SK-N-SH (cell line): ENCODE results near the gene NTN5. TPM values are rescaled to one million over a fixed set of nuclear protein-coding genes. Genes with fewer than 3 reads are reported as not detected.

Experiments used
- CTCF ChIA-PET: fragments of 300-600, 350-600 bp; formaldehyde crosslinking; extraction: SDS; loops from one replicate; lab custom pipeline; 2021; lab: Yijun Ruan, JAX
- POLR2A ChIA-PET: fragments of 350-600 bp; sonication (Branson Sonifier 250); formaldehyde crosslinking; extraction: SDS; loops from one replicate; lab custom pipeline; 2020; ENCODE audit warnings: antibody characterized with exemption, inconsistent platforms; lab: Yijun Ruan, JAX
- DNase-seq: peaks from one replicate; pipeline ENCODE4 v3.0.0; 2012
- H2AFZ ChIP-seq: fragments of 200-600 bp; sonication (generic); 2 replicates; pipeline ENCODE4 v1.8.1; 2016; ENCODE audit warnings: antibody characterized with exemption, mild to moderate bottlenecking, low read depth
- H3F3A ChIP-seq: fragments of 200-600 bp; sonication (generic); replicated peaks from 2 replicates; pipeline ENCODE3; 2016; ENCODE audit warnings: antibody characterized with exemption, mild to moderate bottlenecking; ENCODE audit not compliant: insufficient read depth
- H3K27ac ChIP-seq, 2 experiments: fragments of 200-500 bp in 1 of 2; fragments of 200-600 bp in 1 of 2; sonication (Bioruptor generic) in 1 of 2; sonication (generic), shearing (Covaris generic) in 1 of 2; 2 replicates each; pipeline versions ENCODE4 v1.5.1 to v1.6.1; 2014 to 2016; ENCODE audit warnings: low read depth in 2 of 2, inconsistent platforms in 1 of 2, low read length in 1 of 2, mild to moderate bottlenecking in 1 of 2, mixed read lengths in 1 of 2
- H3K27me3 ChIP-seq: fragments of 200-600 bp; sonication (generic), shearing (Covaris generic); 2 replicates; pipeline ENCODE4 v1.6.1; 2016; ENCODE audit warnings: mixed run types; ENCODE audit not compliant: insufficient read depth
- H3K36me3 ChIP-seq, 2 experiments: fragments of 200-500 bp in 1 of 2; fragments of 200-600 bp in 1 of 2; sonication (Bioruptor generic) in 1 of 2; sonication (generic) in 1 of 2; replicated peaks in 1 of 2; 2 replicates each; pipeline versions ENCODE3 to v1.5.1; 2014 to 2016; ENCODE audit warnings: low read length in 1 of 2, mild to moderate bottlenecking in 1 of 2; ENCODE audit not compliant: insufficient read depth in 2 of 2, control insufficient read depth in 1 of 2
- H3K4me1 ChIP-seq, 2 experiments: fragments of 200-500 bp in 1 of 2; fragments of 200-600 bp in 1 of 2; sonication (Bioruptor generic) in 1 of 2; sonication (generic), shearing (Covaris generic) in 1 of 2; 2 replicates each; pipeline versions ENCODE4 v1.5.1 to v1.6.1; 2014 to 2016; ENCODE audit warnings: low read depth in 1 of 2, low read length in 1 of 2, mixed run types in 1 of 2; ENCODE audit not compliant: insufficient read depth in 2 of 2, control insufficient read depth in 1 of 2
- H3K4me2 ChIP-seq: fragments of 200-600 bp; sonication (generic), shearing (Covaris generic); 2 replicates; pipeline ENCODE4 v1.6.1; 2017; ENCODE audit warnings: mixed run types
- H3K4me3 ChIP-seq, 2 experiments: fragments of 200-500 bp in 1 of 2; fragments of 200-600 bp in 1 of 2; sonication (Bioruptor generic) in 1 of 2; sonication (generic), shearing (Covaris generic) in 1 of 2; 2 replicates each; pipeline versions ENCODE4 v1.5.1 to v1.8.1; 2014 to 2016; ENCODE audit warnings: low read depth in 2 of 2, inconsistent platforms in 1 of 2, low read length in 1 of 2, mild to moderate bottlenecking in 1 of 2, mixed read lengths in 1 of 2, moderate library complexity in 1 of 2
- H3K79me2 ChIP-seq: fragments of 200-600 bp; sonication (generic); 2 replicates; pipeline ENCODE4 v1.8.1; 2017; ENCODE audit warnings: mild to moderate bottlenecking; ENCODE audit not compliant: insufficient read depth
- H3K9ac ChIP-seq: fragments of 200-600 bp; sonication (generic); 2 replicates; pipeline ENCODE4 v1.6.1; 2017; ENCODE audit warnings: mixed run types
- H3K9me2 ChIP-seq: fragments of 200-600 bp; sonication (generic); 2 replicates; pipeline ENCODE4 v1.6.1; 2017; ENCODE audit warnings: mixed run types
- H3K9me3 ChIP-seq: fragments of 200-600 bp; sonication (generic); 2 replicates; pipeline ENCODE4 v1.6.1; 2017; ENCODE audit warnings: mixed run types, mild to moderate bottlenecking, moderate library complexity
- H4K20me1 ChIP-seq: fragments of 200-600 bp; sonication (generic); 2 replicates; pipeline ENCODE4 v1.6.1; 2017; ENCODE audit warnings: mild to moderate bottlenecking, mixed run types; ENCODE audit not compliant: insufficient read depth
- EZH2phosphoT487 ChIP-seq: fragments of 200-600 bp; sonication (generic); IDR thresholded peaks from 2 replicates; pipeline ENCODE4 v1.6.1; 2017; ENCODE audit warnings: low read depth, mixed run types, mild to moderate bottlenecking, antibody characterized with exemption, moderate library complexity, borderline replicate concordance
- FOSL2 ChIP-seq: IDR thresholded peaks from 2 replicates; pipeline ENCODE4 v1.4.0; 2012; ENCODE audit warnings: low read depth, mild to moderate bottlenecking, moderate library complexity, borderline replicate concordance
- FOXJ3 ChIP-seq: sonication (generic); formaldehyde crosslinking; IDR thresholded peaks from 2 replicates; pipeline ENCODE4 v1.5.1; 2020; ENCODE audit warnings: mild to moderate bottlenecking, missing genetic modification reagents
- GATA2 ChIP-seq: sonication (generic); formaldehyde crosslinking; IDR thresholded peaks from 2 replicates; pipeline ENCODE4 v1.5.0; 2020; ENCODE audit warnings: mild to moderate bottlenecking, missing genetic modification reagents
- IRF3 ChIP-seq: fragments of 150-350 bp; IDR thresholded peaks from 2 replicates; pipeline ENCODE4 v1.6.1; 2016; ENCODE audit warnings: mild to moderate bottlenecking, low read depth, low read length
- JUND ChIP-seq: IDR thresholded peaks from 2 replicates; pipeline ENCODE4 v1.4.0; 2012
- MXI1 ChIP-seq: IDR thresholded peaks from 2 replicates; pipeline ENCODE4 v1.6.1; 2012; ENCODE audit warnings: mild to moderate bottlenecking, low read depth, low read length, improper control_type of control experiment
- NFIC ChIP-seq: IDR thresholded peaks from 2 replicates; pipeline ENCODE4 v1.4.0; 2012; ENCODE audit warnings: borderline replicate concordance
- RCOR1 ChIP-seq: fragments of 150-350 bp; IDR thresholded peaks from 2 replicates; pipeline ENCODE4 v1.6.1; 2017; ENCODE audit warnings: antibody characterized with exemption, low read length
- RXRA ChIP-seq: IDR thresholded peaks from 2 replicates; pipeline ENCODE4 v1.4.0; 2012; ENCODE audit warnings: low read depth, mild to moderate bottlenecking, borderline replicate concordance
- SIN3A ChIP-seq: IDR thresholded peaks from 2 replicates; pipeline ENCODE4 v1.6.1; 2012; ENCODE audit warnings: low read depth, mild to moderate bottlenecking, low read length, moderate library complexity, borderline replicate concordance
- TCF12 ChIP-seq: IDR thresholded peaks from 2 replicates; pipeline ENCODE4 v1.4.0; 2012
- USF1 ChIP-seq: IDR thresholded peaks from 2 replicates; pipeline ENCODE4 v1.4.0; 2012; ENCODE audit warnings: low read depth, borderline replicate concordance
- USF2 ChIP-seq: fragments of 150-350 bp; IDR thresholded peaks from 2 replicates; pipeline ENCODE4 v1.6.1; 2017; ENCODE audit warnings: antibody characterized with exemption, low read length, low read depth, borderline replicate concordance
- YY1 ChIP-seq: IDR thresholded peaks from 2 replicates; pipeline ENCODE4 v1.4.0; 2012; ENCODE audit warnings: low read depth, mild to moderate bottlenecking
- WGBS: methylation state at CpG from one replicate; pipeline ENCODE4 v1.1.6; 2017; ENCODE audit warnings: low lambda C conversion rate; 5-methylcytosine and 5-hydroxymethylcytosine counted together
- polyA plus RNA-seq, 3 experiments: library from polyadenylated mRNA; depleted of rRNA; stranded (reverse); fragments of >200 nt; gene quantifications; 2 replicates each; pipeline ENCODE4 v1.2.3, GENCODE V29; 2012
- TF ChIP-seq, protein P1 (sequence below): IDR thresholded peaks from 2 replicates; pipeline ENCODE4; 2012

Gene NTN5
- polyA plus RNA-seq, 1 of the 3 experiments (the other 2 are of a cell fraction): 0.74 TPM

- Histone ChIP-seq H3K9ac (no peak overlapping the region; the same call in 1 of the 2 replicates), H3F3A (peaks cover 51% of the 10 kb centered on the region), H3K79me2 (peaks cover 38% of the 10 kb centered on the region), H3K27me3 (no peaks in the 10 kb centered on the region), H3K4me2 (peak overlapping the region; percentile 91; the same call in 1 of the 2 replicates), H2AFZ (no peak overlapping the region), H3K9me3 (no peaks in the 10 kb centered on the region), H3K4me1 (peaks cover 11 to 38% of the 10 kb centered on the region in 2 experiments; a peak in 3 of 4 replicates), H3K4me3 (no peak overlapping the region), H3K27ac (peak overlapping the region in 1 of 2 experiments; percentile 19; a peak in 2 of 4 replicates), H4K20me1 (peaks cover 39% of the 10 kb centered on the region), H3K36me3 (peaks cover 28 to 33% of the 10 kb centered on the region in 2 experiments), H3K9me2 (no peaks in the 10 kb centered on the region)
- CTCF ChIA-PET: interaction anchor here (0.6 to 3.7 kb wide), 4 partner anchors 8 to 918 kb away, joined by 3 to 26 read pairs (median 8); no protein-coding TSS in a partner anchor
- DNase-seq: no peak
- 98% methylated on average over 15 of the region's 16 CpGs for WGBS
- no peak for TF ChIP-seq NFIC
- TF ChIP-seq EZH2phosphoT487: no peak
- TF ChIP-seq, protein P1, sequence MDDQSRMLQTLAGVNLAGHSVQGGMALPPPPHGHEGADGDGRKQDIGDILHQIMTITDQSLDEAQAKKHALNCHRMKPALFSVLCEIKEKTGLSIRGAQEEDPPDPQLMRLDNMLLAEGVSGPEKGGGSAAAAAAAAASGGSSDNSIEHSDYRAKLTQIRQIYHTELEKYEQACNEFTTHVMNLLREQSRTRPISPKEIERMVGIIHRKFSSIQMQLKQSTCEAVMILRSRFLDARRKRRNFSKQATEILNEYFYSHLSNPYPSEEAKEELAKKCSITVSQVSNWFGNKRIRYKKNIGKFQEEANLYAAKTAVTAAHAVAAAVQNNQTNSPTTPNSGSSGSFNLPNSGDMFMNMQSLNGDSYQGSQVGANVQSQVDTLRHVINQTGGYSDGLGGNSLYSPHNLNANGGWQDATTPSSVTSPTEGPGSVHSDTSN: no peak
- TF ChIP-seq USF2: no peak
- no peak for TF ChIP-seq SIN3A
- TF ChIP-seq FOSL2: no peak
- POLR2A ChIA-PET: interaction anchor here (1.0 kb wide), 1 partner anchor 10 kb away, joined by 3 read pairs; no protein-coding TSS in a partner anchor
Measured at GRCh38 chr19:48616041-48616436, 56.8 kb downstream of the NTN5 start.

DNA sequence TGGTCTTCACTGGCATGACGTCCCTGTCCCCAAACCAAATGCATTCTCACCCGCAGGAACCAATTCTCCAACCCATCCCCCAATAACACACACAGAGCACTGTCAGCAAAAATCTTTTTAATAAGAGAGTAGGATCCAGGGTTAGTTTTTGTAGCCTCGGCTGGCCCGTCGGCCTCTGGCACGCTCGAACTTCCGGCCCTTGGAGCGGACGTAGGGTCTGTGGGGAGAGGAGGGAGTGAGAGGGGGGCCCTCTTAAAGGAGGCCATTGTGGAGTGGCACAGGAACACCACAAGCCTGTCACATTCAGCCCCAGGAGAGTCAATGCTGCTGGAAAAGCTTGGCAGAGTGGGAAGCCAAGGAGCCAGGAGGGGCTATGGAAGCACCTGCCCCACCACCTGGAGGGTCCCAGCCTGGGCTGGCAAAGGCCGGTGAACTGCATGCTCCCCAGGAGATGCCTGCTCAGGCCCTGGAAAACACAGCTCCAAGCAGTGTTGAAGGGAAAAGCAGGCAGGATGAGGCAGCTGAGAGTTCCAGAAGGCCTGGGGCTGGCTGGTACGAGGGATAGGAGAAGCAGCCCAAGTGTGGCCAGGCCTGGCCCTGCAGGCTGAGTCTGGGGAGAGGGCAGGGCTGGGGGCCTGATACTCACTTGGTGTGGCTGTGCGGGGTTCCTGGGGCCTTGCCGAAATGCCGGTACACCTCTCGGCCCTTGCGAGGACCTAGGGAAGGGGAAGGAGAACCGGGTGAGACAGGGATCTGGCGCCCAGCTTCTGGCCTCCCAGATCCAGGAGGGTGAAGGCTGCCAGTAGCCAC, 57.4 kb downstream of the NTN5 start:
- no peak overlapping the region for H3K4me2 ChIP-seq
- TF ChIP-seq, protein P1: no peak
- TF ChIP-seq FOSL2 (no peak), TCF12 (no peak), MXI1 (no peak), EZH2phosphoT487 (no peak), USF1 (no peak), YY1 (no peak), IRF3 (no peak), GATA2 (CRISPR knock-in tag) (no peak), RCOR1 (no peak), JUND (no peak), FOXJ3 (CRISPR knock-in tag) (no peak), USF2 (no peak), RXRA (no peak), NFIC (no peak)
- TF ChIP-seq, all 33 proteins: peak for 0

More for the DNA sequence above, 57.4 kb downstream of the NTN5 start:
- H4K20me1 ChIP-seq: peaks cover 39% of the 10 kb centered on the region
- H3K4me1 ChIP-seq: peaks cover 11 to 38% of the 10 kb centered on the region in 2 experiments; a peak in 3 of 4 replicates
- no peak overlapping the region for H3K9ac ChIP-seq
- H3K79me2 ChIP-seq: peaks cover 34% of the 10 kb centered on the region
- H3F3A ChIP-seq: peaks cover 49% of the 10 kb centered on the region
- peak overlapping the region in 1 of 2 experiments; percentile 7; a peak in 1 of 4 replicates for H3K27ac ChIP-seq
- WGBS: 89% methylated on average over 17 of the region's 19 CpGs
- H3K9me3 ChIP-seq: no peaks in the 10 kb centered on the region
- ChIA-PET CTCF (interaction anchor here (0.6 to 3.7 kb wide), 4 partner anchors 7 to 918 kb away, joined by 3 to 26 read pairs (median 8); no protein-coding TSS in a partner anchor), POLR2A (interaction anchor here (1.9 kb wide), 1 partner anchor 17 kb away, joined by 5 read pairs; no protein-coding TSS in a partner anchor)
- peaks cover 28 to 33% of the 10 kb centered on the region in 2 experiments for H3K36me3 ChIP-seq
- no peak overlapping the region for H2AFZ ChIP-seq
- no peaks in the 10 kb centered on the region for H3K9me2 ChIP-seq
- H3K27me3 ChIP-seq: no peaks in the 10 kb centered on the region
- DNase-seq: no peak
- no peak overlapping the region for H3K4me3 ChIP-seq
